CD4-positive, alpha-beta T cell treated with Interleukin-15 for 1 hour (primary cell): ENCODE data around the gene APBA2.

Experiments
- DNase-seq: peaks from one replicate; pipeline ENCODE4 v3.0.0-alpha.2; 2020

The APBA2 gene

DNA sequence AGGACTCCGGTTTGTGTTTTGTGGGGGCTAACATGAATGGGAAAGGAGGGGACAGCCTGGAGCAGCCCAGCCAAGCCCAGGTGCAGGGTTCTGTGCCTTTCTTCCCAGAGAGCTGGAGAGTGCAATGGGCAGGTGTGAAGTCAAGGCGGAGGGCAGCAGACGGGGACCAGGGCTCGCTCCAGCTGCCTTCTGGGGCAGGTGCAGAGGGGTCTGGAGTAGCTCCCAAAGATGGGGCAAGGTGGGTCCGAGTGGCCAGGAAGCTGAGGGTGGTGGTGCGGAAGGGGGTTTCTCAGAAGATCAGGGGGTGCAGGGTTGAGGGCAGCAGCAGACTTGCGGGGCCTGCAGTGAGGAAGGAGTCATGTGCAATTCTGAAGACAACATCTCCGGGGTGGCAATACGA is 225.0 kb downstream of the APBA2 start:
- DNase-seq, result no peak

DNA sequence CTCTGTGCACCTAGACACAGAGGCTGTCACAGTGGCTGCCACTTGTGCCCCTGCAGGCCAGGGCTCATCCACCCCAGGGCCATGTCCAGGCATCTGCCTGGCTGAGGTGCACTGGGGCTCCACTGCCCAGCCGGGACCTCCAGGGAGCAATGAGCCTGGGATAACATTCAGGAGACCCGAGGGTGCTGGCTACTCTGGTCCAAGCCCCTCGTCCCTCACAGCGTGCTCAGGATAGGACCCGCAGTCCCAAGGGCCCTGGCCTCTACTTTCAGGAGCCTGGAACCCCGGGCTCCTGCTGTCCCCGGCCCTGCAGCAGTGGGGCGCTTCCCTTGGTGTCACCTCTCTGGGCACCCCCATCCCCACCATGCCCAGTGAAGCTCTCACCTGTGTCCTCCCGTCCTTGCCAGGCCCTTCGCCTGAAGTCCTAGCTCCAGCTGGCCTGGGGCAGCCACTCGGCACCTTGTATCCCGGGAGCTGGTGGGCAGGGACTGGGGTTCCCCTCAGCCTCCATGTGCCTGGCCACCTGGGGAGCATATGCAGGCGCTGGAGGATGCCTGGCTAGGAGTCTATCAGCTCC is 226.0 kb downstream of the APBA2 start:
- DNase-seq, result no peak

DNA sequence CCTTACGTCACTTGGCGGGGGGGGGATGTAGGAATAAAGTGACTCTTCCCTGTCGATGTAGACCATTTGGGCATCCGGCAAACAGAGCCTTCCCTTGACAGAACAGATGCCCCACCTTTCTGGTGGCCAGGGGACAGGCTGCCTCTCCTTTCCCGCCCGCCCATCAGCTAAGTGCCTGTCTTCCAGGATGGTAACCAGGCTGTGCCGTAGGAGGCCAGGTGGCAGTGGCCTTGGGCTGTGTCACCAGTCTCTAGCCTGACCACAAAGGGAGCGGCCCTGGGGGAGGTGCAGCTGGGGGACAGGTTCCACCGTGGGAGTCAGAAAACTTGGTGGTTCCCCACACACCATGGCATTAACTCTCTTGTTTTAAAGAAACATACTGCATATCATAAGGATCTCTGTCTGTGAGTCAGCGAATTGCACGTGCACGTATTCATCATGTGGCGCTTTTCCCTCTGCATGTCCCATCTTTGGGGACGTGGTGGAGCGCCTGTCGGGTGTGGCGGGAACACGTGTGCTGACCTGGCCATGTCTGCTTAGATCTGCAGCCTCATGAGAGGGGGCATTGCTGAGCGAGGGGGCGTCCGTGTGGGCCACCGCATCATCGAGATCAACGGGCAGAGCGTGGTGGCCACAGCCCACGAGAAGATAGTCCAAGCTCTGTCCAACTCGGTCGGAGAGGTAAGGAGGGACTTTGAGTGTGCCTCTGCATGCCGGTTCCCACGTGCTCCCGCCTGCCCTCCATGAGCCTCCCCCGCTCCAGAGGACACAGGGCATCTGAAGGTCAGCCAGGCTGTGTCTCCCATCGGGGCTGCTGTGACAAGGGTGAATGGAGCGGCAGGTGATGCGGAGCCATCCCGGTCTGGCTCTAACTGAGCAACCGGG is 227.8 kb downstream of the APBA2 start:
- no peak for DNase-seq

DNA sequence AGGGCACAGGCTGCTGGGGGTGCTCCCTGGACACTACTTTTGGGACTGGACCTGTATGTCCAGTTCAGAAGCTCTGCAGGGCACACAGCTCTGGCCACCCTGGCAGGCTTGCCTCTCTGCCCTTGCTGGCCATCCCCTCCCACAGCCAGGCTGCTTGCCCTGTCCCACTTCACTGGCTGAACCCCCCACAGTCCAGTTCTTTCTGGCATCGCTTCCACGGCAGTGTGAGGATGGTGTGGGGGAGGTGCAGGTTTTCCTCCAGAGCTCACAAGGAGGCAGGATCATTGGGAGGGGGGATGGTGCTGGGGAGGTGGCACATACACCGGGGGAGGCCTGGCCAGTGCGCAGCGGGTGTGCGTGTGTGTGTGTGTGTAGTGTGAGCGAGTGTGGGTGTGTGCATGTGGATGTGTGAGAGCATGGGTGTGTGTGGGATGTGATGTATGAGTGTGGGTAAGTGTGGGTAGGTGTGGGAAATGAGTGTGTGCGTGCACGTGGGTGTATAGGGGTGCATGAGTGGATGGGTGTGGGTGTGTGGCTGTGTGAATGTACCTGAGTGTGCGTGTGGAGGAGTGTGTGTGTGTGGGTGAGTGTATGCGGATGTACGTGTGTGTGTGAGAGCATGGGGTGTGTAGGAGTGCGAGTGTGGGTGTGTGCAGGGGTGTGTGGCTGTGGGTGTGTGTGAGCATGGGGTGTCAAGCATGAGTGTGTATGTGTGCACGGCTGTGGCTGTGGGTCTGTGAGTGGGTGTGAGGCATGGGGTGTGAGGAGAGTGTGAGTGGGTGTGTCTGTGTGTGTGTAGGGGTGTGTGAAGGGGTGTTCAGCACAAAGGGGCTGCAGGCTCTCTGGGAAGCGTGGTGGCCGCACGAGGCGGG is 228.7 kb downstream of the APBA2 start:
- no peak for DNase-seq

DNA sequence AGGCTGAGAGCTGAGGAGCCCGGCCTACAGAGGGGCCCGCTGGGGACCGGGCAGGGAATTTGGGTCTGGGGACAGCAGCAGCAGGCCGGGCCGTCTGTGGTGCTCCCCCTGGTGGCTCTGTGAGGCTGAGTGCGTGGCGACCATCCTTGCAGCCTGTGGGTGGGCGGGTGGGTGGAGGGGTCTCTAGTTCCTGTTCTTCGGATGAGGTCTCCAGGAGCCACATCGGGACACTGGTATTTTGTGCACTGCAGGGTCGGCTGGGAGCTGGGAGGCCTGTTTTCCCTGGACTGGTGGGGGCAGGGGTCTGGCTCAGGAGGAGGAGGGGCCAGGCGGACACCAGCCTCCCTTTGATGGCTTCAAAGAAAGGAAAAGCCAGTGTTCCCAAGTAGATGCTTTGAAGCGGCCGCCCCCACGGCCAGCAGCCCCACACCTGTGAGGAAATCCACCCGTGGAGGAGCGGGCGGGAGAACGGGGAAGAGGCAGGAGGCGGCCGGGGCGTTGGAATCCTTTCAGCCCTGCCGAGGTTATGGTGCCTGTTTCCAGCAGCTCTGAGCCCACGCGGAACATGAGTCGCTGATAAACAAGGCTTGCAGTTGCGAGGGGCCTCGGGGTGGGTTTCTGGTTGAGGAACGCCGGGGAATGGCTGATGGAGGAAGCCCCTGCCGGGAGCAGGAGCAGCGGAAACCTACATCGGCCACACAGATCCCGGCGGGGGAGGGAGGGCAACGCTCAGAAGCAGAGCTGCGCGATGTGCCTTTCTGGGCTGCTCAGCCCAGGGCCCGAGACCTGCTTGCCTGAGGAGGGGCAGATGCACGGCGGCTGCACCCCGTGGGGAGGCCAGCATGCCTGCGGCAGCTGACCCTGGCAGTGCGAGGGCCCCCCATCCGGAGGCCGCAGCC is 229.6 kb downstream of the APBA2 start:
- DNase-seq, result no peak

DNA sequence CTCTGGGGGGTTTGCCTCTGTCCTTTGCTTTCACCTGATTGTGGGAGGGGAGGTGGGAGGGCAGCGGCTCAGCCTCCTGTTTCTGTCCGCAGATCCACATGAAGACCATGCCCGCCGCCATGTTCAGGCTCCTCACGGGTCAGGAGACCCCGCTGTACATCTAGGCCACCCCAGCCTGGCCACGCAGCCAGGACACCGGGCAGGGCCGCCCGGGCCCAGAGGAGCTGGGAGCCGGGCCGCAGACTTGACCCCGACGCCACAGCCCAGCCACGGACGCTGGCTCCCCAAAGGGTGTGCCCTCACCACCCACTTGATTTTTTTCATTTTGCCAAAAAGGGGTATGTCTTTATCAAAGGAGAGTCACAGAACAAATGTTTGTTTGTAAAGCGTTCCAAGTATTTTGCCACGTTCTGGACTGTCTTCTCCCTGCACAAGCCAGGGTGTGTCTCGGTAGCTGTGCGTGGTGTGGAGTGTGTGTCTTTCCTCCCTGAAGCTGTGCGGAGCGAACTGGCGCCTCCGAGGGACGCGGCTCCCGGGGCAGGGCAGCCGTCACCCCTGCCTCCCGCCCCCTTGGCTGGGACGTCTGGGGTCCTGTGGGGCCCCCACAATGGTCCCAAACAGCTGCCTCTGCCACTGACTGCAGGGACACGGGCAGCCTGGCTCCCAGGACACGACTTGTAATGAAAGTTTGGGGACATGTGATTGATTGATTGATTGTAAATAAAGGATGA is 231.4 kb downstream of the APBA2 start:
- DNase-seq, result no peak

DNA sequence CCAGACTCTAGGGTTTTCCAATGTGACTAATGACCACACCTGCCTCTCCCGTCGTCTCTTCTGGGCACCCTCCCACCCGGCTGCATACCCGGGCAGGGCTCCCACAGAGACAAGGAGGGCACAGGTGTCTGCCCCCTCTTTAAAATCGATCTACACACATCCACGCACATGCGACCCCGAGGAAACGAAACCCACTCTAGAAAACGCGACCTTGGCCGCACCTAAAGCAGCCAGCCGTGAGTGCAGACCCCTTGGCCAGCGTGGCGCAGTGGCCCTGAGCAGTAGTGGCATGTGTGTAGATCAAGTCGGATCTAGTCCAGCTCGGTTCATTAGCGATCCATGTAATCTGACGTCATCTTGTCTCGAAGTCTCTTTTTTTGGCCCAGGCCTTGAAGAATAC is 232.0 kb downstream of the APBA2 start:
- no peak for DNase-seq

DNA sequence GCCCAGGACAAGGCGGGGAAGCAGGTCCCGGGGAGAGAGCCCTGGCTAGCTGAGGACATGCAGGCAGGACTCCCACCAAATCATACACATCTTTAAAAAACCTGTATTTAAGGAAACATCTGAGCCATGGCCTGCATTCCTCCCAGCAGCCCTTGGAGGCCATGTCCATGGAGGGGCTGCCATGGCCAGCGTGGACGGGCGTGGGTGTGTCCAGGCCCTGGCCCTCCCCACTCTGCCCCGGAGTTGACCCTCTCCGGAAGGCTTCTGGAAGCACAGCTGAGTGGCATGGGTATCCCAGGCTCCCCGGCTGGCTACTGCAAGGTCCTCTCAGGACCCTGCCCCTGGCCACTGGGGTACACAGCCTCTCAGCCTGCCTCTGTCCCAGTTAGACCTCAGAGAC is 234.1 kb downstream of the APBA2 start:
- no peak for DNase-seq

DNA sequence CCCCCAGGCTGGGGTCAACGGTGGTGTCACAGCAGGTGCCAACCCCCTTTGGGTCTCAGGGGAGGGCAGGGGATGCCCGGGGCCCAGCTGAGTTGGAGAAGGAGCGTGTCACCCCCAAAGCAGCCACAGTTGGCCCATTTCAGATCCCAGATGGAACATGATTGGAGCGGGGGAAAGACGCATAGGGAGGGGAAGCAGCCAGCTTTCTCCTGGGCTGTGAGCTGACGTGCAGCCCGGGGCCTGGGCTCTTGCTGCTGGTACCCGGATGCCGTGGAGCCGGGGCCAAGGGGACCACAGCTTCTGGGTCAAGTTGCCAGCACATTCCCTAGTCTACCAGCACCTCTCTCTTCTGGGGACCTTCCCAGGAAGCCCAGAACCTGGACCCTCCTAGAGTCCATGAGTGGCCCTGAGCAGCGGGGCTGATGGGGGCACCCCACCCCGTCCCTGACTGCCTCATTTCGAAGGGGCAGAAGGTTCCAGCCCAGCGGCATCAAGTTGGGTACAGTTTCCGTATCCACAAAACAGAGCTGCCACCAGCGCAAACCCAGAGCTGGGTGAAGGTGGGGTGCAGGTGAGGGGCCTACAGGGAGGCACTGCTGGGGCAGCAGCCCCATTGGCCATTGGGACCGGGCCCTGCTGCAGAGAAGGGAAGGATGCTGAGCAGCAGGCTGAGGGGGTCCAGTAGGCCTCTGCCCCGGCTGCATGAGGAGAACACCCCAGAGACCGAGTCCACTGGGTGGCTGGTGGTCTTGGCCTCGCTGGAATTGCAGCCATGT is 235.0 kb downstream of the APBA2 start:
- no peak for DNase-seq

DNA sequence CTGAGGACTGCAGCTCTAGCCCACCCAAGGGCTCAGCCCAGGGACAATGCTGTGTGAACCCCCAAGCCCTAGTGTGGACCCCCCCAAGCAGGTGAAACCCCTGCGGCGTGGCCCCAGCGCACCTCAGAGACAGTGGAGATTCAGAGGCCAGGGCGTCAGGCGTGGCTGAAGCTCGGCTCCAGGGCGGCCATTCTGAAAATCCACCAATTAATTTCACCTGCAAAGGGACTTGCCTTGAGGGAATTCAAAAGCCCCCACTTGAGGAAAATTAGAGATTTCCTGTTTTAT is 235.5 kb downstream of the APBA2 start:
- no peak for DNase-seq

DNA sequence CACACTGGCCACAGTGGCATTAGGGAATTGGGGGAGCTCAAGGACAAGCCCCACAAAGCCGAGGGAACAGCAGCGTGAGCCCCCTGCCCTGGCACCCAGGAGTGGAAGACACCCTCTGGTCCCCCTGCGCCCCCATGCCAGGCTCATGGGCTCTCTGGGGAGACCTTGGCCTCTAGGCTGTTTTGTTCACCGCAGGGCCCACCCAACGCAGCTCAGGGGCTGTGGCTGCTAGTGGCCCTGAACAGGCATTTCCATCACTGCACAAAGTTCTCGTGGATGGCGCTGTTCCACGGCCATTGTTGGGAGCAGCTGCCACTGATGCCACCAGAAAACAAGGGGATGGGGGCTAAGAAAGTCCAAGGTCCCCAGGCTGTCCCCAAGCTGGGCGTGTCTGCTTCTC is 236.1 kb downstream of the APBA2 start:
- no peak for DNase-seq

DNA sequence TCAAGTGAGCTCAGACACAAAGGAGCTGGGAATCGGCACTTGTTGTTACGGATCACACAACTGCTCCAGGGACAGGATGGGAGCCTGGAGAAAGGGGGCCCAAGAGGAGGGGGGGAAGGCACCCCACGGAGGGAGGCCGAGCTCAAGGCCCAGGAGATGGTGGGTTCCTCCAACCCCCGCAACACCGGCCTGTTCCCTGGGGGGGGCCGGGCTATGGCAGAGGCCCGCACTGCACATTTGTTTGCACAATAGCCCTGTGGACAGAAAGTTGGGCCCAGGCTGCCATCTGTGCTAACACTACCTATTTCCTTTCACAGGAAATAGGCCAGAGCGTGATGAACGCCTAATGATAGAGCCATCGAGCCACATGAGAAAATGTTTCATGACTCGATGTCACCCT is 236.7 kb downstream of the APBA2 start:
- DNase-seq, result no peak

DNA sequence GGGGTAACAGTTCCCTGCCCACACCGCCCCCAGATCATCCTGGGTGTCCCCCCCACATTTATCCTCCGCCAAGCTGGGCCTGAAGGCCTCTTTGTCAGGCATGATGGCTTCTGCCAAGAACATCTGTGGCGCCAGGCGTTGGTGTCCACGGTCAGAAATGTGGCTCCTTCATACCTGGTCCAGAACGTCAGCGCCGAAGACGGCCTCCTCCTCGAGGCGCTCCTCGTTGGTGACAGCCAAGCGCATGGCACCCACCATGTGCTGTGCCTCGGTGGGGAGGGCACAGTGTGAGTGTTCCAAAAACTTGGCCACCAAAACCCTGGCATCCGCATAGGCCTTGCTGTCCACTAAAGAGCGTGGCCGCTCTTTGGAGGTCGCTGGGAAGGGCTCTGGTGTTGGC is 237.4 kb downstream of the APBA2 start:
- no peak for DNase-seq

DNA sequence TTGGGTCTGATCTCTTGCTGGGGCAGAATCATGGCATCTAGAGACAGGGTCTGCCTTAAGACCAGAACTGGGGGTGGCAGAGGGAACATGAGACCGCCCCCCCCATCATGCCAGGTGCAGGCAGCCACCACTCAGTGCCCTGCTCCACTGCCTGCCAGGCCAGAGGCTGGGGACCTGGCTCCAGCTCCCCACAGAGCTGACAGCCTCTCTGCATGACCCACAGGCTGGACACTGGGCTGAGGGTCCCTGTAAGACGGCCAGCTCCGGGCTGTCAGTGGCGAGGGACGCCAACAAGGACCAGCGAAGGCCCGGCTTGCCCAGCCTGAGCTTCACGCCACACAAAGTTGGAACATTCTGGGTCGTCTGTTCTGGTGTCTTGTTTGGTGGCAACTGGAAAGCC is 238.2 kb downstream of the APBA2 start:
- DNase-seq, result no peak

DNA sequence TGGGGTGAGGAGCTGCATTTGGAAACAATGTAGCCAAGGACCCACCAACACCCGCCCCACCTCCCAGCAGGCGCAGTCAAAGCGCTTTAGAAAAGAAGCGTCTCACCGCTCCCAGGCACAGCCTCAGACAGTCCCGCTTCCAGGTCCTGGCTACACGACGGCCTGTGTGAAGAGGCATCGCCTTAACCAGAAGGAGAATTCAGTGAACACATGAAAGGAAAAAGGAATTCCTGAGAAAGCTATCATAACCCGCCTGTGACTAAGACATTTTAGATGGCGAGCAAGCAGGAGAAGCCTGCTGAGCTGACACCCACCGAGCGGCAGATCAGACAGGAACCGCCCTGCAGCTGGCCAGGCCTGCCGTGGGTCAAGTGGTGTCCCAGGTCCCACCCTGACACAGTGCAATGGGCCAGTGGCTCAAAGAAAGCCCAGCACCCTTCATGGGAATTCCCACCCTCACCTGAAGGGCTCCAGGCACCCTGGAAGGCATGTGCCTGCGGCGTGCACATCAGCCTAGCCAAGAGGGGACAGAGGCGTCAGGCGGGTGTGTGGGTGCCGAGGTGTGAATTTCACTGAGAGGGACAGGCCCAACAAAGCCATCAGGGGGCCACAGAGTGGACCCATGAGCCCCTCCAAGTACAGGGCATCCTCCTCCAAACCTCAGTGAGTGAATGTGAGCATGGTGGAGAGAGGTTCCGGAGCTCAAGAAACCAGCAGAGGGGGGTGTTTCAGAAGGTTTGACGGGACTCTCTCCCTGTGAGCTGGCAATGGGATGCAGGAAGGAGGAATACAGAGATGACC is 239.0 kb downstream of the APBA2 start:
- no peak for DNase-seq

DNA sequence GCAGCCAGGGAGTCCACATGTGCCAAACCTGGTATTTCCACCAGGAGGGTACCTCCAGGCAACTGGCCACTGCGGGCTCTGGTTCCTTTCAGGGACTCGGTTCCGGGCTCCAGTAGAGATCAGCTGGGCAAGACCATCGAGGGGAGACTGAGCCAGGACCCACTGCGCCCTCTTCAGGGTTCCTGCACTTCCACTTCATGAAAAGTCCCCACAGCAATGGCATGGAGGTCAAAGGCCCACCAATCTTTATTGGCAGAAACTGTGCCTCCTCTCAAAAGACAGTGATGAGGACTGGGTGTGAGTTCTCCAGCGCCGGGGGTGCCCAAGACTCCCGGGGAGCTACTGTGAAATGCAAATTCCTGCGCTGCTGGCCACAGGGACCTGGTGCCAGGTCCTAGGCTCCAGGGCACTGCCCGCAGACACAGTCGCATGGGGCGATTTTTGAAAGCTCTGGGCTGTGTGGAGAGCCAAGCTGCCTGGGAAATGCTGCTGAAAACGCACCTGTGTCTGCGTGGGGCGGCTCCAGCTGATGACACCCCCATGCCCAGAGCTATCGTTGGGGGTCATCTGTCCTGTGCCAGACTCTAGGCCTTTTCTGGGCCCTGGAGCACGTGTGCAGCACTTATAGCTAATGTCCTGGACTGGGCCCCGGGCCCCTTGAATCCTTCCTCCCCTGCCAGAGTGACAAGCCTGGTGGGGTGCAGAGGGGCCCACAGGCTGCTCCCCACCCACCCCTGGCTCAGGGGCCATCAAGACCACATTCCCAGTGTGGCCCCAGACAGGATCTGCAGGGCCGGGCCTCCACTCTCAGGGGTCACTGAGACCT is 239.8 kb downstream of the APBA2 start:
- DNase-seq, result no peak

DNA sequence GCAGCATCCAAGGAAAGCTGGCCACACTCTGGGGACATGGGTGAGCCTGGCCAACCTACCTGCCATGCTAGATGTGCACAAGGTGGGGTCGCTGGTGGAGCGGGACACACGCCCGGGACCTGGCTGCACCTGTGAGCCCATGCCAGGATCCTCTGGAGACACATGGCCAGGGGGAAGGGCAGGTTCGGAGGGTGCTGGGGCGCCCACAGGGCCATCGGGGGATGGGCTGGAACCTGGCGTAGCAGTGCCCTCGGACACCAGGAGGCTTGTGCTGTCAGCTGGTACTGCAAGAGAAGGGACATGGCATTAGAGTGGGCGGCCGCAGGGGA is 240.4 kb downstream of the APBA2 start:
- DNase-seq, result no peak

DNA sequence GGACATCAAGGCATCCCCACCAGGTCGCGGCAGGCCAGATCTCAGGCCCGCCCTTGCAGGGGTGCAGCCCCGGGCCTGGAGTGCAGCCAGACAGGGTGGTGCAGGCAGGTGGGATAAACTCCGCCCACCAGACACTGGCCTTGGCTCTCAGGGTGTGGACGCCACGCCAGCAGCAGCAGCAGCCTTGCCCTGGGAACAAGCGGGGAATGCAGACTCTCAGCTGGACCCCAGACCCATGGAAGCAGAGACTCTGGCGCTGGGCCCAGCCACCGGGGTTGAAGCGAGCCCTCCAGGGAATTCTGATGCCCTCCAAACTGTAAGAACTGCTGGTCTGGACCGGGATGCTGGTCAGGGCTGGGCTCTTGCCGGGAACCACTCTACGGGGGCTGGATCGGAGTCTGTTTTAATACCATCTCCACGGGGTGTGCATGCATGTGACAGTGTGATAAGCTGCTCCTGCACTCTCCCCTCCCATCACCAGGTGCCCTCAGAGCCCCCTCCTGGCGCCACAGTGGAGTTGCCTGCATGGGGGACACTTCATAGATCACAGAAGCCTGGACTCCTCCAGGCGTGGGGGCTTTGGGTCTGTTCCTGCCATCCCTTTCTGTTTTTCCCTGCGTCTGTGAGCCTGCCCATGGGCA is 241.2 kb downstream of the APBA2 start:
- DNase-seq, result no peak
